Measurements from ENCODE around the gene GPD1.

DNA sequence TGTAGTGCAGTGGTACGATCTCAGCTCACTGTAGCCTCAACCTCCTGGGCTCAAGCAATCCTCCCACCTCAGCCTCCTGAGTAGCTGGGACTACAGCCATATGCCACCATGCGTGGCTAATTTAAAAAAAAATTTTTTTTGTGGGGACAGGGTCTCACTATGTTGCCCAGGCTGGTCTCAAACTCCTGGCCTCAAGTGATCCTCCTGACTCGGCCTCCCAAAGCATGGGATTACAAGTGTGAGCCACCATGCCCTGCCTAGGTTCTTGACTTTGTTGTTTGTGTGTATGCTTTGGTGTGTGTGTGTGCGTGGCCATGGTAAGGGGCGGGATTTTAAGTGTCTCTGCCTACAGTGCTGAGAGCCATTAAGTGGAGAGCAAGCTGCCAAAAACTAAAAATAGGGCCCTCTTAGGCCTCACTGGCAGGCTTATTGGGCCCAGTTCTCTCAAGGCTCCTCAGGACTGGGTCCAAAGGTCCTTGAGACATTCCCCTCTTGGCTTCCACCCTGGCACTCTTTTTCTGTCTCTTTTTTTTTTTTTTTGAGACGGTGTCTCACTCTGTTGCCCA lies 13.3 kb downstream of the GPD1 start:
- TF ChIP-seq, protein P1, sequence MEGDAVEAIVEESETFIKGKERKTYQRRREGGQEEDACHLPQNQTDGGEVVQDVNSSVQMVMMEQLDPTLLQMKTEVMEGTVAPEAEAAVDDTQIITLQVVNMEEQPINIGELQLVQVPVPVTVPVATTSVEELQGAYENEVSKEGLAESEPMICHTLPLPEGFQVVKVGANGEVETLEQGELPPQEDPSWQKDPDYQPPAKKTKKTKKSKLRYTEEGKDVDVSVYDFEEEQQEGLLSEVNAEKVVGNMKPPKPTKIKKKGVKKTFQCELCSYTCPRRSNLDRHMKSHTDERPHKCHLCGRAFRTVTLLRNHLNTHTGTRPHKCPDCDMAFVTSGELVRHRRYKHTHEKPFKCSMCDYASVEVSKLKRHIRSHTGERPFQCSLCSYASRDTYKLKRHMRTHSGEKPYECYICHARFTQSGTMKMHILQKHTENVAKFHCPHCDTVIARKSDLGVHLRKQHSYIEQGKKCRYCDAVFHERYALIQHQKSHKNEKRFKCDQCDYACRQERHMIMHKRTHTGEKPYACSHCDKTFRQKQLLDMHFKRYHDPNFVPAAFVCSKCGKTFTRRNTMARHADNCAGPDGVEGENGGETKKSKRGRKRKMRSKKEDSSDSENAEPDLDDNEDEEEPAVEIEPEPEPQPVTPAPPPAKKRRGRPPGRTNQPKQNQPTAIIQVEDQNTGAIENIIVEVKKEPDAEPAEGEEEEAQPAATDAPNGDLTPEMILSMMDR (IDR thresholded peaks at IDR 0.05), result no peak
- no peak for TF ChIP-seq EZH2 (IDR thresholded peaks at IDR 0.05)
- TF ChIP-seq EZH2phosphoT487 (IDR thresholded peaks at IDR 0.05), result no peak
